ENCODE measurements around the gene SND1. TPM values are rescaled to one million over a fixed set of nuclear protein-coding genes. Genes with fewer than 3 reads are reported as not detected.

The SND1 gene
- total and polyA plus RNA-seq, 2 donors (not counting 3 experiments of a cell fraction or from before 2014, with no cell fraction given), result 116 to 249 TPM

- dilution Hi-C loops (cut with MboI; ENCODE audit: extremely low pct_ligation_motif_present, low sequenced_read_pairs), result no loop called here
- DNase-seq (ENCODE audit: low read depth, low spot score) (no peak), FAIRE-seq (peak; percentile 26)
- Histone ChIP-seq H2AFZ (ENCODE audit: low read depth, low read length) (no peak overlapping the region), H3K27ac (ENCODE audit: insufficient read depth, low read depth, low read length) (no peak overlapping the region), H3K79me2 (ENCODE audit: control insufficient read depth, insufficient read depth, low read length) (no peaks in the 10 kb centered on the region), H3K4me1 (ENCODE audit: control insufficient read depth, extremely low read depth, insufficient read depth, low read length) (peaks cover 15% of the 10 kb centered on the region), H3K36me3 (ENCODE audit: control insufficient read depth in 2 of 2, extremely low read depth in 1 of 2, insufficient read depth in 2 of 2, low read length in 2 of 2) (peaks cover 0 to 7% of the 10 kb centered on the region in 2 experiments), H3K4me2 (ENCODE audit: insufficient read depth, low read length) (no peak overlapping the region), H3K27me3 (ENCODE audit: control insufficient read depth in 2 of 2, insufficient read depth in 2 of 2, low read length in 2 of 2) (no peaks in the 10 kb centered on the region), H3K4me3 (replicated peaks in 1 of 3; ENCODE audit: insufficient read depth in 1 of 3, low read depth in 1 of 3, low read length in 3 of 3) (no peak overlapping the region), H3K9me3 (replicated peaks; ENCODE audit: control insufficient read depth, insufficient read depth, low read length) (no peaks in the 10 kb centered on the region), H4K20me1 (replicated peaks; ENCODE audit: control insufficient read depth, extremely low read depth, insufficient read depth, low read length) (no peaks in the 10 kb centered on the region), H3K9ac (replicated peaks; ENCODE audit: extremely low read depth, insufficient read depth, low read length) (no peak overlapping the region), H3K9me1 (replicated peaks; ENCODE audit: control insufficient read depth, extremely low read depth, insufficient read depth, low read length) (no peaks in the 10 kb centered on the region)
- TF ChIP-seq, protein P1, sequence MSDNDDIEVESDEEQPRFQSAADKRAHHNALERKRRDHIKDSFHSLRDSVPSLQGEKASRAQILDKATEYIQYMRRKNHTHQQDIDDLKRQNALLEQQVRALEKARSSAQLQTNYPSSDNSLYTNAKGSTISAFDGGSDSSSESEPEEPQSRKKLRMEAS (IDR thresholded peaks at IDR 0.05; ENCODE audit: insufficient read depth, insufficient read length), result no peak
- TF ChIP-seq, protein P2, sequence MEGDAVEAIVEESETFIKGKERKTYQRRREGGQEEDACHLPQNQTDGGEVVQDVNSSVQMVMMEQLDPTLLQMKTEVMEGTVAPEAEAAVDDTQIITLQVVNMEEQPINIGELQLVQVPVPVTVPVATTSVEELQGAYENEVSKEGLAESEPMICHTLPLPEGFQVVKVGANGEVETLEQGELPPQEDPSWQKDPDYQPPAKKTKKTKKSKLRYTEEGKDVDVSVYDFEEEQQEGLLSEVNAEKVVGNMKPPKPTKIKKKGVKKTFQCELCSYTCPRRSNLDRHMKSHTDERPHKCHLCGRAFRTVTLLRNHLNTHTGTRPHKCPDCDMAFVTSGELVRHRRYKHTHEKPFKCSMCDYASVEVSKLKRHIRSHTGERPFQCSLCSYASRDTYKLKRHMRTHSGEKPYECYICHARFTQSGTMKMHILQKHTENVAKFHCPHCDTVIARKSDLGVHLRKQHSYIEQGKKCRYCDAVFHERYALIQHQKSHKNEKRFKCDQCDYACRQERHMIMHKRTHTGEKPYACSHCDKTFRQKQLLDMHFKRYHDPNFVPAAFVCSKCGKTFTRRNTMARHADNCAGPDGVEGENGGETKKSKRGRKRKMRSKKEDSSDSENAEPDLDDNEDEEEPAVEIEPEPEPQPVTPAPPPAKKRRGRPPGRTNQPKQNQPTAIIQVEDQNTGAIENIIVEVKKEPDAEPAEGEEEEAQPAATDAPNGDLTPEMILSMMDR (IDR thresholded peaks at IDR 0.05; ENCODE audit: extremely low read depth in 1 of 2, insufficient read depth in 1 of 2, low read depth in 1 of 2, low read length in 2 of 2), result no peak
- no peak for TF ChIP-seq GATA2 (IDR thresholded peaks at IDR 0.05; ENCODE audit: insufficient read depth, insufficient read length, low read depth, low read length)
- no peak for TF ChIP-seq POLR2AphosphoS5 (IDR thresholded peaks at IDR 0.05; ENCODE audit: insufficient read depth, low read depth, low read length)
- no peak for TF ChIP-seq POLR2A (IDR thresholded peaks at IDR 0.05; ENCODE audit: low read depth, low read length)
- TF ChIP-seq JUN (IDR thresholded peaks at IDR 0.05; ENCODE audit: borderline replicate concordance, insufficient read depth, insufficient read length, low read depth), result no peak
- TF ChIP-seq FOS (IDR thresholded peaks at IDR 0.05; ENCODE audit: borderline replicate concordance, insufficient read depth, low read length), result no peak
- no peak for TF ChIP-seq EZH2 (IDR thresholded peaks at IDR 0.05; ENCODE audit: borderline replicate concordance, low read depth, low read length, severe bottlenecking)
- POLR2A ChIA-PET, result no interaction called here
- intact Hi-C loops (cut with micrococcal nuclease), result no loop called here
- CTCF ChIA-PET, result no interaction called here
- BruUV-seq (replicated peaks), result no TSS peak
Observed at GRCh38 chr7:128071376-128071775, 419.4 kb downstream of the SND1 start.

All from endothelial cell of umbilical vein (primary cell).